Measurements from ENCODE around the gene PLPPR1.
"Not testable (repeated sequence)": the region's sequence is repeated elsewhere in the genome, so short reads cannot be mapped to it uniquely, and the experiment has no call there.

The PLPPR1 gene

GRCh38 chr9:101326035-101326434 lies 297.5 kb downstream of the PLPPR1 start:
- Histone ChIP-seq H3F3A (ENCODE audit: insufficient read depth, low read length) (no peaks in the 10 kb centered on the region), H3K9me3 (replicated peaks; ENCODE audit: insufficient read depth, low read length) (no peaks in the 10 kb centered on the region), H3K9ac (ENCODE audit: low read length) (no peak overlapping the region), H3K79me2 (ENCODE audit: low read length) (no peaks in the 10 kb centered on the region), H2AFZ (ENCODE audit: low read length) (no peak overlapping the region), H3K36me3 (replicated peaks; ENCODE audit: insufficient read depth, low read length) (no peaks in the 10 kb centered on the region), H3K4me1 (ENCODE audit: low read length) (peaks cover 12% of the 10 kb centered on the region), H3K4me2 (ENCODE audit: low read depth, low read length) (peak overlapping the region; percentile 12; the same call in 1 of the 2 replicates), H4K20me1 (ENCODE audit: insufficient read depth, low read length) (no peaks in the 10 kb centered on the region), H3K4me3 (ENCODE audit: low read length) (no peak overlapping the region), H3K27ac (ENCODE audit: low read length) (no peak overlapping the region), H3K27me3 (replicated peaks; ENCODE audit: insufficient read depth, low read length) (no peaks in the 10 kb centered on the region), H3K9me2 (replicated peaks; ENCODE audit: insufficient read depth, low read length) (no peaks in the 10 kb centered on the region)
- DNase-seq, result no peak
- TF ChIP-seq EZH2 (optimal IDR thresholded peaks at IDR 0.05; ENCODE audit: low read depth, low read length), result no peak
- TF ChIP-seq, protein P1, sequence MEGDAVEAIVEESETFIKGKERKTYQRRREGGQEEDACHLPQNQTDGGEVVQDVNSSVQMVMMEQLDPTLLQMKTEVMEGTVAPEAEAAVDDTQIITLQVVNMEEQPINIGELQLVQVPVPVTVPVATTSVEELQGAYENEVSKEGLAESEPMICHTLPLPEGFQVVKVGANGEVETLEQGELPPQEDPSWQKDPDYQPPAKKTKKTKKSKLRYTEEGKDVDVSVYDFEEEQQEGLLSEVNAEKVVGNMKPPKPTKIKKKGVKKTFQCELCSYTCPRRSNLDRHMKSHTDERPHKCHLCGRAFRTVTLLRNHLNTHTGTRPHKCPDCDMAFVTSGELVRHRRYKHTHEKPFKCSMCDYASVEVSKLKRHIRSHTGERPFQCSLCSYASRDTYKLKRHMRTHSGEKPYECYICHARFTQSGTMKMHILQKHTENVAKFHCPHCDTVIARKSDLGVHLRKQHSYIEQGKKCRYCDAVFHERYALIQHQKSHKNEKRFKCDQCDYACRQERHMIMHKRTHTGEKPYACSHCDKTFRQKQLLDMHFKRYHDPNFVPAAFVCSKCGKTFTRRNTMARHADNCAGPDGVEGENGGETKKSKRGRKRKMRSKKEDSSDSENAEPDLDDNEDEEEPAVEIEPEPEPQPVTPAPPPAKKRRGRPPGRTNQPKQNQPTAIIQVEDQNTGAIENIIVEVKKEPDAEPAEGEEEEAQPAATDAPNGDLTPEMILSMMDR (IDR thresholded peaks at IDR 0.05; ENCODE audit: low read length), result no peak

DNA sequence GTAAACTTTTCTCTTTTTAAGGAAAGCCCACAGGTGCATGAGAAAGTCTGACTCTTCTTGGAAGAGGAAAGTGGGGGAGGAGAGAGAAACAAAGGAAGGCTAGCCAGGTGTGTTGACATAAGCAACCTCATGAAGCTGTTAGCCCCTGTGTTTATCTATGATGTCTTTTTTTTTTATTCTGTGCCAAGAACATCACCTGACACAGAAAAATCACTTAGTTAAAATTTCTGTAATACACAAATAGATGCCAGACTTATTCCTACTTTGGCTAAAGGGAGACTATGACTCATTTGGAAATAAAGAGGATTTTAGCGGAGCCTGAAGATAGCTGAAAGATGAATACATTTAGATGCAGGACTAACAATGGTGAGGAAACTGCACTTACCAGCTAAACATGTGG lies 298.0 kb downstream of the PLPPR1 start:
- no peaks in the 10 kb centered on the region for H3F3A ChIP-seq (ENCODE audit: insufficient read depth, low read length)
- no peaks in the 10 kb centered on the region for H3K79me2 ChIP-seq (ENCODE audit: low read length)
- H3K4me1 ChIP-seq (ENCODE audit: low read length), result peaks cover 12% of the 10 kb centered on the region
- H3K4me3 ChIP-seq (ENCODE audit: low read length), result no peak overlapping the region
- no peak overlapping the region for H3K27ac ChIP-seq (ENCODE audit: low read length)
- peak overlapping the region; percentile 12; the same call in 1 of the 2 replicates for H3K4me2 ChIP-seq (ENCODE audit: low read depth, low read length)
- no peaks in the 10 kb centered on the region for H4K20me1 ChIP-seq (ENCODE audit: insufficient read depth, low read length)
- TF ChIP-seq, protein P1 (IDR thresholded peaks at IDR 0.05; ENCODE audit: low read length), result no peak
- TF ChIP-seq EZH2 (optimal IDR thresholded peaks at IDR 0.05; ENCODE audit: low read depth, low read length), result no peak
- TF ChIP-seq EZH2phosphoT487 (IDR thresholded peaks at IDR 0.05; ENCODE audit: low read length), result no peak
- H3K9ac ChIP-seq (ENCODE audit: low read length), result no peak overlapping the region
- DNase-seq, result peak; percentile 21
- no peak overlapping the region for H2AFZ ChIP-seq (ENCODE audit: low read length)
- no peaks in the 10 kb centered on the region for H3K9me3 ChIP-seq (replicated peaks; ENCODE audit: insufficient read depth, low read length)
- no peaks in the 10 kb centered on the region for H3K27me3 ChIP-seq (replicated peaks; ENCODE audit: insufficient read depth, low read length)
- H3K36me3 ChIP-seq (replicated peaks; ENCODE audit: insufficient read depth, low read length), result no peaks in the 10 kb centered on the region
- H3K9me2 ChIP-seq (replicated peaks; ENCODE audit: insufficient read depth, low read length), result no peaks in the 10 kb centered on the region

GRCh38 chr9:101327422-101327909 lies 298.9 kb downstream of the PLPPR1 start:
- not testable (repeated sequence) for DNase-seq; H3K27ac ChIP-seq (ENCODE audit: low read length)

GRCh38 chr9:101332362-101332761 lies 303.8 kb downstream of the PLPPR1 start:
- Histone ChIP-seq H3K27me3 (replicated peaks; ENCODE audit: insufficient read depth, low read length) (no peaks in the 10 kb centered on the region), H3K79me2 (ENCODE audit: low read length) (no peaks in the 10 kb centered on the region), H3K4me2 (ENCODE audit: low read depth, low read length) (no peak overlapping the region), H3F3A (ENCODE audit: insufficient read depth, low read length) (no peaks in the 10 kb centered on the region), H4K20me1 (ENCODE audit: insufficient read depth, low read length) (no peaks in the 10 kb centered on the region), H3K9me3 (replicated peaks; ENCODE audit: insufficient read depth, low read length) (no peaks in the 10 kb centered on the region), H3K9ac (ENCODE audit: low read length) (no peak overlapping the region), H3K4me3 (ENCODE audit: low read length) (no peak overlapping the region), H3K9me2 (replicated peaks; ENCODE audit: insufficient read depth, low read length) (no peaks in the 10 kb centered on the region), H3K4me1 (ENCODE audit: low read length) (no peaks in the 10 kb centered on the region), H3K36me3 (replicated peaks; ENCODE audit: insufficient read depth, low read length) (no peaks in the 10 kb centered on the region), H2AFZ (ENCODE audit: low read length) (no peak overlapping the region), H3K27ac (ENCODE audit: low read length) (no peak overlapping the region)
- TF ChIP-seq, protein P1 (IDR thresholded peaks at IDR 0.05; ENCODE audit: low read length), result no peak
- TF ChIP-seq EZH2phosphoT487 (IDR thresholded peaks at IDR 0.05; ENCODE audit: low read length) (no peak), EZH2 (optimal IDR thresholded peaks at IDR 0.05; ENCODE audit: low read depth, low read length) (no peak)
- no peak for DNase-seq

More at GRCh38 chr9:101327422-101327909, 298.9 kb downstream of the PLPPR1 start:
- H3K4me3 ChIP-seq (ENCODE audit: low read length); H3K9me3 ChIP-seq (replicated peaks; ENCODE audit: insufficient read depth, low read length); H3K9me2 ChIP-seq (replicated peaks; ENCODE audit: insufficient read depth, low read length); H3K79me2 ChIP-seq (ENCODE audit: low read length); H3F3A ChIP-seq (ENCODE audit: insufficient read depth, low read length); H3K4me2 ChIP-seq (ENCODE audit: low read depth, low read length); H3K27me3 ChIP-seq (replicated peaks; ENCODE audit: insufficient read depth, low read length); H2AFZ ChIP-seq (ENCODE audit: low read length); H4K20me1 ChIP-seq (ENCODE audit: insufficient read depth, low read length); H3K9ac ChIP-seq (ENCODE audit: low read length); H3K36me3 ChIP-seq (replicated peaks; ENCODE audit: insufficient read depth, low read length): not testable (repeated sequence)
- H3K4me1 ChIP-seq (ENCODE audit: low read length), result peaks cover 12% of the 10 kb centered on the region
